HUES64 (cell line): ENCODE results near the gene FAM3B.

Experiments
- H3K27ac ChIP-seq: 2 replicates; pipeline ENCODE4 v1.7.0; 2013; ENCODE audit warnings: low read depth, low read length, inconsistent platforms
- H3K27me3 ChIP-seq: 2 replicates; pipeline ENCODE4 v1.6.1; 2013; ENCODE audit warnings: mild to moderate bottlenecking, low read length; ENCODE audit not compliant: insufficient read depth
- H3K36me3 ChIP-seq: 2 replicates; pipeline ENCODE4 v1.6.1; 2013; ENCODE audit warnings: mild to moderate bottlenecking, low read length; ENCODE audit not compliant: insufficient read depth
- H3K4me1 ChIP-seq: 2 replicates; pipeline ENCODE4 v1.6.1; 2013; ENCODE audit warnings: mild to moderate bottlenecking, low read length, moderate library complexity; ENCODE audit not compliant: insufficient read depth
- H3K4me3 ChIP-seq: 2 replicates; pipeline ENCODE4 v1.5.1; 2013; ENCODE audit warnings: mild to moderate bottlenecking, low read length, moderate library complexity
- H3K9ac ChIP-seq: 2 replicates; pipeline ENCODE4 v1.6.1; 2013; ENCODE audit warnings: mild to moderate bottlenecking, low read depth, low read length
- H3K9me3 ChIP-seq: 2 replicates; pipeline ENCODE4 v1.6.1; 2013; ENCODE audit warnings: low read depth, low read length; ENCODE audit not compliant: insufficient read depth
- WGBS: fragments of 150-250, 120-280 bp; methylation state at CpG from one replicate; pipeline ENCODE4 v1.1.7; 2013; ENCODE audit warnings: missing lambda C conversion rate; 5-methylcytosine and 5-hydroxymethylcytosine counted together

FAM3B gene

GRCh38 chr21:41373253-41373652, 56.7 kb downstream of the FAM3B start:
- Histone ChIP-seq H3K9ac (no peak overlapping the region), H3K36me3 (no peaks in the 10 kb centered on the region), H3K27ac (no peak overlapping the region), H3K27me3 (0 out of 2 replicates have a peak, but pooled peaks cover 11% of the 10 kb centered on the region), H3K4me3 (no peak overlapping the region), H3K9me3 (no peaks in the 10 kb centered on the region), H3K4me1 (peaks cover 3% of the 10 kb centered on the region; the same call in 1 of the 2 replicates)
- WGBS: 78% methylated on average over 4 of the region's 4 CpGs

- Histone ChIP-seq H3K4me3 (no peak overlapping the region), H3K4me1 (peaks cover 3% of the 10 kb centered on the region; the same call in 1 of the 2 replicates), H3K36me3 (no peaks in the 10 kb centered on the region), H3K9ac (no peak overlapping the region), H3K27ac (no peak overlapping the region), H3K27me3 (0 out of 2 replicates have a peak, but pooled peaks cover 7% of the 10 kb centered on the region), H3K9me3 (no peaks in the 10 kb centered on the region)
- WGBS: 93% methylated on average over 8 of the region's 8 CpGs
Observed at GRCh38 chr21:41373763-41374162, 57.2 kb downstream of the FAM3B start.

GRCh38 chr21:41374177-41374712, 57.6 kb downstream of the FAM3B start:
- Histone ChIP-seq H3K4me3 (no peak overlapping the region), H3K27me3 (0 out of 2 replicates have a peak, but pooled peaks cover 6% of the 10 kb centered on the region), H3K9ac (no peak overlapping the region), H3K9me3 (no peaks in the 10 kb centered on the region), H3K4me1 (no peaks in the 10 kb centered on the region), H3K36me3 (no peaks in the 10 kb centered on the region), H3K27ac (no peak overlapping the region)
- WGBS: 92% methylated on average over 14 of the region's 14 CpGs

DNA sequence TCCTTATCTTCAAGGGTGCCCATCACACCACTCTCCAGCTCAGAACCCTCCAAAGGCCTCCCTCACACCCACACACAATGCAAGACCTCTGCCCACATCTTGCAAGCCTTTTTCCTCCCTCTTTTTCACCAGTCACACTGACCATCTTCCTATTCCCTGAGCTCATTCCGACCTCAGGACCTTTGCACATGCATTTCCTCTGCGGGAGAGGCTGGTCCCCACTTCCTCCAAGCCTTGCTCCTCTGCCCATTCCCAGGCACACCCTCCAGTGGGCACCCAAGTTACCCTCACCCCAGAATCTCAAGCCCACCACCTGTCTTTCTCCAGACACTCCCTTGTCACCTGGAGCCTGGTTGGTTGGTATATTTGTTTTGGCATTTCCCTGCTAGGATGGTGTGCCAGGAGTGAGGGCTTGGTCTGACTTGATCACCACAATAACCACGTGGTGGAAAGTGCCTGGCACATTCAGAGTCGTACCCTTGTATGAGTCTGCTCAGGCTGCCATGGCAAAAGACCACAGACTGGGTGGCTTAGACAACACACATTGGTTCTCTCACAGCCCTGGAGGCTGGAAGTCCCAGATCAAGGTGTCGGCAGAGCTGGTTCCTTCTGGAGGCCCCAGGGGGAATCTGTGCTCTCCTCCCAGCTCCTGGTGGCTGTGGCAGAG, 58.4 kb downstream of the FAM3B start:
- Histone ChIP-seq H3K9ac (no peak overlapping the region), H3K9me3 (no peaks in the 10 kb centered on the region), H3K27me3 (0 out of 2 replicates have a peak, but pooled peaks cover 4% of the 10 kb centered on the region), H3K4me1 (no peaks in the 10 kb centered on the region), H3K36me3 (no peaks in the 10 kb centered on the region), H3K4me3 (no peak overlapping the region), H3K27ac (no peak overlapping the region)
- WGBS: 83% methylated on average over 5 of the region's 5 CpGs

DNA sequence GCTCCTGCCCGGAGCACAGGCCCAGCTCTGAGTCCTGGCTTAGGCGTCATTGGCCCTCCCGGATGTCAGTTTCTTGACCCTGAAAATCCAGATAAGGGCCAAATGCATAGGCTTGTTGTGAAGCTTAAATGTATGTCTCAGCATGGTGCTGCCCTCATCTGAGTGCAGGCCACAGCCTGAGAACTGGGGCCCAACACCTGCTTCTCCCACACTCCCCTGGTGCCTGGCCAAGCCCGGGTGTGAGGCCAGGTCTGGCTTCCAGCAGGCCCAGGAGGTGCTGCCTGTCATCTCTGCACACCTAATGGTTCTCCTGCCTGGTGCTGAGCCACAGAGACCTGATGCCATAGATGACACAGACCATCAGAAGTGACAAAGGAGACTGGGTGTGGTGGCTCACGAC, 59.3 kb downstream of the FAM3B start:
- Histone ChIP-seq H3K36me3 (no peaks in the 10 kb centered on the region), H3K27me3 (no peaks in the 10 kb centered on the region), H3K27ac (no peak overlapping the region), H3K4me3 (no peak overlapping the region), H3K4me1 (no peaks in the 10 kb centered on the region), H3K9me3 (no peaks in the 10 kb centered on the region), H3K9ac (no peak overlapping the region)
- 89% methylated on average over 5 of the region's 5 CpGs for WGBS

DNA sequence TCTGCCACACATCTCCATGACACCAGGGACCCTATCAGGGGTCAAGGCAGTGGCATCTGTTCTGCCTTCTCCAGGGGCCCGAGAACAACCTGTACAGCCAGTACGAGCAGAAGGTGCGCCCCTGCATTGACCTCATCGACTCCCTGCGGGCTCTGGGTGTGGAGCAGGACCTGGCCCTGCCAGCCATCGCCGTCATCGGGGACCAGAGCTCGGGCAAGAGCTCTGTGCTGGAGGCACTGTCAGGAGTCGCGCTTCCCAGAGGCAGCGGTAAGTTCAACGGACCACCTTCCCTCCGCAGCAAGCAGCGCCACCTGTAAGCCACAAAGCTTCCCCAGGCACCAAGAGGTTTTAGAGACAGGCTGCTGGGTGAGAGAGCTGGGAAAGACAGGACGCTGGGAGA, 61.1 kb downstream of the FAM3B start:
- no peak overlapping the region for H3K9ac ChIP-seq
- no peak overlapping the region for H3K4me3 ChIP-seq
- WGBS: 86% methylated on average over 16 of the region's 16 CpGs
- H3K4me1 ChIP-seq: no peaks in the 10 kb centered on the region
- H3K9me3 ChIP-seq: no peaks in the 10 kb centered on the region
- no peak overlapping the region for H3K27ac ChIP-seq
- H3K36me3 ChIP-seq: no peaks in the 10 kb centered on the region
- H3K27me3 ChIP-seq: no peaks in the 10 kb centered on the region

DNA sequence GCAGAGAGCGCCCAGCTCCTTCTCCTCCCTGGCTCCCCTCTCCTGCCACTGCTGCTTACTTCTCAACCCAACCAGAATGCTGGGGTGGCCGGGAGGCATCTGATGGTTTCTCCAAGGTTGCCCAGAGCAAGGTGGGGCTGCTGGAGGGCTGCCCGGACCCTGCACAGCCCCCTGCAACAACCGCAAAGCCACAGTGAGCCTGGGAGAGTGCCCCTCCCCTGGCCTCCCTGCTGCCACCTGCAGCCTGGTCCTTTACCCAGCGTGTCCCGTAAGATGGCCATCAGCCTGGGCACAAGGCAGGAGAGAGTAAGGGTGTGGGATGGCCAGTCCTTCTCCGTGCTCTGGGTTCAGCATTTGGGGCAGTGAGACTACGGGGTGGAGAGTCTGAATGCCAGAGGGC, 62.2 kb downstream of the FAM3B start:
- Histone ChIP-seq H3K27me3 (no peaks in the 10 kb centered on the region), H3K4me1 (no peaks in the 10 kb centered on the region), H3K4me3 (no peak overlapping the region), H3K9ac (no peak overlapping the region), H3K9me3 (no peaks in the 10 kb centered on the region), H3K36me3 (no peaks in the 10 kb centered on the region), H3K27ac (no peak overlapping the region)
- WGBS: 86% methylated on average over 8 of the region's 8 CpGs

DNA sequence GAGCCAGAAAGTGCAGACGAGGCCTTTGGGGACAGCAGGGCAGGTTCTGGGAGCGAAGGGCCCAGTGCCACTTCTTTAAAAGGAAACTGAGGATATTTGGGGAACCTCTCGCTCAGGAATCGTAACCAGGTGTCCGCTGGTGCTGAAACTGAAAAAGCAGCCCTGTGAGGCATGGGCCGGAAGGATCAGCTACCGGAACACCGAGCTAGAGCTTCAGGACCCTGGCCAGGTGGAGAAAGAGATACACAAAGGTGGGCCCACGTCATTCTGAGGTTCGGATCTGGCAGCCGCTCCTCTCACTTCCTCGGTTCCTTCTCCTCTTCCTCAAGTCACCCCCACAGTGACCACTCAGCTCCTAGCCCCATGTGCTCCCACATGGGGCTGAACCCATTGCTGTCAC, 63.3 kb downstream of the FAM3B start:
- Histone ChIP-seq H3K9me3 (no peaks in the 10 kb centered on the region), H3K4me3 (no peak overlapping the region), H3K36me3 (no peaks in the 10 kb centered on the region), H3K9ac (no peak overlapping the region), H3K27me3 (no peaks in the 10 kb centered on the region), H3K27ac (no peak overlapping the region), H3K4me1 (no peaks in the 10 kb centered on the region)
- WGBS: 93% methylated on average over 12 of the region's 12 CpGs

DNA sequence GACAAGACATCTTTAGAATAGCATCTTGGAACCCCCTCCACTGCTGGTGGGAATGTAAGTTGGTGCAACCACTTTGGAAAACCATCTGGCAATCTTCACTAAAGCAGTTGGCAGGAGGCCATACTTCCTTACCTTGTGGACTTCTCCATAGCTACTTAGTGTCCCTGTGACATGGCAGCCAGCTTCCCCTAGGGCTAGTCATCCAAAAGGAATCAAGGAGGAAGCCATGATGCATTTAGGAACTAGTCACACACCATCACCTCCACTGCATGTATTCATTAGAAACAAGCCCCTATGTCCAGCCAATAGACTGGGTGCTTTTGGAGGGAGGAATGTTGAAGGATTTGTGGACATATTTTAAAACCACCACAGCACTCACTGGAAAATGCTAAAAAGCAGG, 65.1 kb downstream of the FAM3B start:
- H3K36me3 ChIP-seq: no peaks in the 10 kb centered on the region
- no peaks in the 10 kb centered on the region for H3K4me1 ChIP-seq
- no peak overlapping the region for H3K27ac ChIP-seq
- H3K4me3 ChIP-seq: no peak overlapping the region
- H3K27me3 ChIP-seq: no peaks in the 10 kb centered on the region
- no peaks in the 10 kb centered on the region for H3K9me3 ChIP-seq
- H3K9ac ChIP-seq: no peak overlapping the region

GRCh38 chr21:41387042-41387819, 70.6 kb downstream of the FAM3B start:
- Histone ChIP-seq H3K27ac (no peak overlapping the region), H3K9ac (no peak overlapping the region), H3K4me3 (no peak overlapping the region), H3K27me3 (no peaks in the 10 kb centered on the region), H3K9me3 (no peaks in the 10 kb centered on the region), H3K4me1 (no peaks in the 10 kb centered on the region), H3K36me3 (no peaks in the 10 kb centered on the region)
- 94% methylated on average over 14 of the region's 14 CpGs for WGBS

DNA sequence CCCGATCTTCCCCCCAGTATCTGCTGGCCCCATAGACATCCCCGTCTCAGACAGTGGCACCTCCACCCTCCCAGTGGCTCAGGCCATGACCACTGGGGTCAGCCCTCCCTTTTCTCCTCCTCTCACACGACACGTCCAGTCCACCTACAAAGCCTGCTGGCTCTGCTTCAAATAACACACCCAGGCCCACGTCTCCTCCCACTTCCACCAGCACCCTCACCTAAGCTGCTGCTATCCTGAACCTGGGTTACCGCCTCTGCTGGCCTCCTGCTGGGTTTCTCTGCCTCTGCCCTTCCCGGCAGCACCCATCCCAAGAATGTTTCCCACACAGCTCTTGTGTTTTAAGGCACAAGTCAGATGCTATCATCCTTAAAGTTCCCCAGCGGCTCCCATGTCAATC, 71.2 kb downstream of the FAM3B start:
- H3K27ac ChIP-seq: no peak overlapping the region
- H3K4me1 ChIP-seq: no peaks in the 10 kb centered on the region
- WGBS: 92% methylated on average over 8 of the region's 8 CpGs
- no peaks in the 10 kb centered on the region for H3K36me3 ChIP-seq
- H3K27me3 ChIP-seq: no peaks in the 10 kb centered on the region
- H3K4me3 ChIP-seq: no peak overlapping the region
- H3K9ac ChIP-seq: no peak overlapping the region
- H3K9me3 ChIP-seq: no peaks in the 10 kb centered on the region
